ENCODE results near the gene SELENBP1. TPM values are rescaled to one million over a fixed set of nuclear protein-coding genes. Genes with fewer than 3 reads are reported as not detected.
A peak's percentile ranks its signal among the peaks of the same experiment; 100 is the strongest.

The SELENBP1 gene
- total RNA-seq, 1 donor from 2014 or later, result 413 TPM

DNA sequence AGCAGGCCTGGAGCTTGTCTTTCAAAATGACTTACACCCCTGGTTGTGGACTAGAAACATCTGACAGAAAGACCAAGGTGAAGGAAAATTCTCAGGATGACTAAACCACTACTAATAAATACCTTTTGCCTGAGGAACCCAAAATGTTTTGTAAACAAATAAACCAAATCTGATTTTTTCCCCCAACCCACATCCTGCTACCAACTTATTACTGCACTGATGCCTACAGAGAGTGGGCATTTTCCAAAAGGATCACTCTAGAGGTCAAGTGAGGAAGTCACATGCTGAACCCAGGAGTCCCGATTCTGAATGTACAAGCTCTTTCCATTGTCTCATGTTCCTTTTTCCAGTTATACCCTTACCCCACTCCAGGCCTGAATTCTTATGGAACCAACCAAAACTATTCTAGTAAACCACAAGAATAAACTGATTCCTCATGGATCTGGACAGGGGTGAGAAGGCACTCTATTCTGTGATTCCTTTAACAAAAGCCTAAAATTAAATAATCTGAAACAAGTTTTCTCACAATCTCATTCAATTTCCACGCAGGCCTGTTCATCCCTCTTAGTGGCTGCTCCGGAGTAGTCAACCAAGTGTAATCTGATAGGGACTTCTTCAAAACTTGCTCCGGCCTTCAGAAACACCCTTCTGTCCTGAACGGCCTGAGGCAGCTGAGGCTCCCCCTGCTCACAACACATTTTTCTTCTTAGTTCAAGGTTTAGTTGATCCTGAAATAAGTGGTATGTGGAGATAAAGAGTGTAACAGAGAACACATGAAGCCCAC lies 46.7 kb downstream of the SELENBP1 start:
- TF ChIP-seq, protein P1, sequence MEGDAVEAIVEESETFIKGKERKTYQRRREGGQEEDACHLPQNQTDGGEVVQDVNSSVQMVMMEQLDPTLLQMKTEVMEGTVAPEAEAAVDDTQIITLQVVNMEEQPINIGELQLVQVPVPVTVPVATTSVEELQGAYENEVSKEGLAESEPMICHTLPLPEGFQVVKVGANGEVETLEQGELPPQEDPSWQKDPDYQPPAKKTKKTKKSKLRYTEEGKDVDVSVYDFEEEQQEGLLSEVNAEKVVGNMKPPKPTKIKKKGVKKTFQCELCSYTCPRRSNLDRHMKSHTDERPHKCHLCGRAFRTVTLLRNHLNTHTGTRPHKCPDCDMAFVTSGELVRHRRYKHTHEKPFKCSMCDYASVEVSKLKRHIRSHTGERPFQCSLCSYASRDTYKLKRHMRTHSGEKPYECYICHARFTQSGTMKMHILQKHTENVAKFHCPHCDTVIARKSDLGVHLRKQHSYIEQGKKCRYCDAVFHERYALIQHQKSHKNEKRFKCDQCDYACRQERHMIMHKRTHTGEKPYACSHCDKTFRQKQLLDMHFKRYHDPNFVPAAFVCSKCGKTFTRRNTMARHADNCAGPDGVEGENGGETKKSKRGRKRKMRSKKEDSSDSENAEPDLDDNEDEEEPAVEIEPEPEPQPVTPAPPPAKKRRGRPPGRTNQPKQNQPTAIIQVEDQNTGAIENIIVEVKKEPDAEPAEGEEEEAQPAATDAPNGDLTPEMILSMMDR (IDR thresholded peaks at IDR 0.05), result no peak

DNA sequence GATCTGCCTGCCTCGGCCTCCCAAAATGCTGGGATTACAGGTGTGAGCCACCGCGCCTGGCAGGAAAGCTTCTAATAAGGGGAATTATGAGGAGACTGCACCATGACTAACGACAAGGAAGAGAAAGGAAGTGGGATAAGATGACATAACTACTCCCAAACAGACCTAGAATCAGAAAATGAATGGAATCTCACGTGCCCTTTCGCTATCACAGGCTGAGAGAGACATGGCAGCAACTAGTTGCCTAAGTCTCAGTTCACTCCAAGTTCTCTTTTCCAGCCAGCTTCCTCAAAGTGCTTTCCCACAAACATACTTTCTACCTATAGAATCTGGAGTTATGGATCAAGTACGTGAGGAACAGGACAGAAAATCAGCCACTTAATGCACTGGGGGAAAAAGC lies 47.3 kb downstream of the SELENBP1 start:
- H3K4me3 ChIP-seq, result no peak overlapping the region
- H3K27ac ChIP-seq, result no peak overlapping the region

More for the DNA sequence above, 46.7 kb downstream of the SELENBP1 start:
- Histone ChIP-seq H3K4me3 (peak overlapping the region; percentile 86), H3K36me3 (peaks cover 36% of the 10 kb centered on the region), H3K4me1 (peaks cover 34% of the 10 kb centered on the region), H3K9me3 (no peaks in the 10 kb centered on the region), H3K27me3 (ENCODE audit: low read depth) (no peaks in the 10 kb centered on the region), H3K27ac (peak overlapping the region; percentile 97)
- DNase-seq (no peak), ATAC-seq (no peak)
- intact Hi-C loops (cut with DNase I), result no loop called here

DNA sequence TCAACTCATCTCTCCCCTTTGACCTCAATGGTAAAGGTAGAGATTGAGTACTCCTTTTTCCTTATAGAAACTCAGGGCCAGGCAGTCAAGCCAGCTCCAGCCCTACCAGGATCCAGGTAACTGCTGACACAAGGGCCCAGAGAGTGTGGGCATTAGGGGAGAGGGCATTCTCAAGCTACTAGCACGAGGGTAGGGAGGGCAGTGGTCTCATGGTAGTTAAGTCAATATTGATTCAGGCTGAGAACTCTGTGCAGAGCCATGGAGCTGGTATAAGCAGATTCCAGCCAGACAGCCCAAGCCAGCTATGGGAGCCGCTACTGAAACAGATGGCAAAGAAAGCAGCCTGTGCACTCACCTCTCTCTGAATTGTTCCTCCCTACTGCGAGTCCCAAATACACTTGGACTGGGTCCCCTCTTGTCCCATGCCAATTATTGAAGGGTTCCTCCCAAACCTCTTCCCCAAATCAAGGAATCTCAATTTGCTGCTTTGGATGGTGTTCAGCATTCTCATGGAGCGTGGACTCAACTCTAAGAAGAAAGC lies 48.0 kb downstream of the SELENBP1 start:
- Histone ChIP-seq H3K9me3 (no peaks in the 10 kb centered on the region), H3K4me3 (no peak overlapping the region), H3K27ac (no peak overlapping the region), H3K36me3 (peaks cover 50% of the 10 kb centered on the region), H3K4me1 (peaks cover 34% of the 10 kb centered on the region), H3K27me3 (ENCODE audit: low read depth) (no peaks in the 10 kb centered on the region)
- DNase-seq (no peak), ATAC-seq (no peak)
- TF ChIP-seq, protein P1 (IDR thresholded peaks at IDR 0.05), result no peak
- intact Hi-C loops (cut with DNase I), result no loop called here

More for the DNA sequence above, 47.3 kb downstream of the SELENBP1 start:
- TF ChIP-seq, protein P1 (IDR thresholded peaks at IDR 0.05), result no peak
- Histone ChIP-seq H3K4me1 (peaks cover 34% of the 10 kb centered on the region), H3K9me3 (no peaks in the 10 kb centered on the region), H3K36me3 (peaks cover 42% of the 10 kb centered on the region), H3K27me3 (ENCODE audit: low read depth) (no peaks in the 10 kb centered on the region)
- intact Hi-C loops (cut with DNase I), result no loop called here
- DNase-seq (no peak), ATAC-seq (no peak)

DNA sequence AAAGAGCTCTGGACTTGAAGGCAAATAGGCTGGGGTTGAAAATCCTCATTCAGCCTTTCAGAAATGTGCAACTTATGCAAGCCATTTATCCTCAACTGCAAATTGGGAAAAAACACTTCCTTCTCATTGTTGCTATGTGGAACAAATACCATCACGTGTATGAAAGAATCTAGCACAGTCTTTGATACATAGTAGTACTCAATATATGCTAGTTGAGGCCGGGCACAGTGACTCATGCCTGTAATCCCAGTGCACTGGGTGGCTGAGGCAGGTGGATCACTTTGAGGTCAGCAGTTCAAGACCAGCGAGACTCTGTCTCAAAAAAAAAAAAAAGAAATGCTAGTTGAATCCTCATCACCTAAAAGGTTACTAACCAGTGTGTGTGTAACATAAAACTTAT lies 53.5 kb downstream of the SELENBP1 start:
- Histone ChIP-seq H3K27ac (no peak overlapping the region), H3K4me1 (peaks cover 10% of the 10 kb centered on the region), H3K4me3 (no peak overlapping the region), H3K9me3 (no peaks in the 10 kb centered on the region), H3K36me3 (peaks cover 95% of the 10 kb centered on the region), H3K27me3 (ENCODE audit: low read depth) (no peaks in the 10 kb centered on the region)
- TF ChIP-seq, protein P1 (IDR thresholded peaks at IDR 0.05), result no peak
- ATAC-seq, result no peak
- intact Hi-C loops (cut with DNase I), result no loop called here
- DNase-seq, result no peak

DNA sequence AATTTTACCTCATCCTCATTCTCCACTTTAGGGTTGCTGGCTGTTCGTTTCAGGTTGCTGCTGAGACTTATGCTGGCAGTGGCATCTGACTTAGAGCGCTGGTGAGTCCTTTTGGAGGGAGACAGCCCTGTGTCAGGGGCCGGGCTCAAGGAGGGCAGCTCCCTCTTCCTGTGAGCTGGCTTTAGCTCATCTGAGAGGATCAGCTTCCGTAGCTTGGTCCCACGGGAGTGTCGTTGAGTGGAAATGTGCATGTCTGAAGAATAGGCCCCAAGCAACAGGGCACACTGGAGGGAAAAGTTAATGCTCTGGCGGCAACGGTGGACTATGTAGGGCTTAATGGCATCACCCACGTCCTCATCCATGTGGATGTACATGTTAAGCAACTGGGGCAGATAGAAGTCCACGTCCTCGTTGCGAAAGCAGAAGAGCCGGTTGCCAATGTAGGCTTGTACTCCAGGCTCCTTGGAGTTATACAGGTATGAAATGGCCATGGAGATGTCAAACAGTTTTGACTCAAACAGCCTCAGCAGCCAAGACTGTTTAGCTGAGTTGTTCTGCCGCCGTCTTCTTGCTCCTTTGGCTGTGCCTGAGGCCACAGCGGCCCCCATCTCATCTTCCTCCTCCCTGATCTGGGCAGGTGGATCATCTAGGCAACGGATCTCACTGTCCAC lies 56.8 kb downstream of the SELENBP1 start:
- TF ChIP-seq, protein P1 (IDR thresholded peaks at IDR 0.05), result no peak
- no peaks in the 10 kb centered on the region for H3K27me3 ChIP-seq (ENCODE audit: low read depth)
- H3K9me3 ChIP-seq, result no peaks in the 10 kb centered on the region
- peaks cover 96% of the 10 kb centered on the region for H3K36me3 ChIP-seq
- intact Hi-C loops (cut with DNase I), result no loop called here
- no peak overlapping the region for H3K27ac ChIP-seq
- H3K4me3 ChIP-seq, result no peak overlapping the region
- H3K4me1 ChIP-seq, result peaks cover 42% of the 10 kb centered on the region
- ATAC-seq (no peak), DNase-seq (no peak)

Other genes with a start within 250 kb of the SELENBP1 start
- 6.4 TPM for gene SEMA6C, start 226.1 kb downstream of the SELENBP1 start, total RNA-seq
- gene TNFAIP8L2, start 216.1 kb downstream of the SELENBP1 start, total RNA-seq, result 17.8 TPM
- 6.5 TPM for gene LYSMD1, start 206.8 kb downstream of the SELENBP1 start, total RNA-seq
- gene SCNM1, start 206.6 kb downstream of the SELENBP1 start, total RNA-seq, result 38.4 TPM
- 2.1 TPM for gene TMOD4, start 196.7 kb downstream of the SELENBP1 start, total RNA-seq
- gene VPS72, start 182.5 kb downstream of the SELENBP1 start, total RNA-seq, result 45.3 TPM
- 47.9 TPM for gene PIP5K1A, start 174.2 kb downstream of the SELENBP1 start, total RNA-seq
- 106 TPM for gene PSMD4, start 118.0 kb downstream of the SELENBP1 start, total RNA-seq
- gene ZNF687, start 90.4 kb downstream of the SELENBP1 start, total RNA-seq, result 23.7 TPM
- 66.0 TPM for gene PI4KB, start 45.3 kb downstream of the SELENBP1 start, total RNA-seq
- 57.6 TPM for gene RFX5, start 25.5 kb downstream of the SELENBP1 start, total RNA-seq
- gene PSMB4, start 26.9 kb upstream of the SELENBP1 start, total RNA-seq, result 177 TPM
- gene POGZ, start 86.8 kb upstream of the SELENBP1 start, total RNA-seq, result 98.1 TPM
- 52.9 TPM for gene CGN, start 138.7 kb upstream of the SELENBP1 start, total RNA-seq
- gene TUFT1, start 167.6 kb upstream of the SELENBP1 start, total RNA-seq, result 10.5 TPM
- 66.5 TPM for gene SNX27, start 239.3 kb upstream of the SELENBP1 start, total RNA-seq